Inferior parietal cortex (tissue), 1 donor: ENCODE data around the gene CXCR3.
A peak's percentile ranks its signal among the peaks of the same experiment; 100 is the strongest.

Experiments
- DNase-seq: peaks from one replicate; pipeline ENCODE4 v3.0.0-alpha.2; 2016; ENCODE audit errors: extremely low spot score

The CXCR3 gene

DNA sequence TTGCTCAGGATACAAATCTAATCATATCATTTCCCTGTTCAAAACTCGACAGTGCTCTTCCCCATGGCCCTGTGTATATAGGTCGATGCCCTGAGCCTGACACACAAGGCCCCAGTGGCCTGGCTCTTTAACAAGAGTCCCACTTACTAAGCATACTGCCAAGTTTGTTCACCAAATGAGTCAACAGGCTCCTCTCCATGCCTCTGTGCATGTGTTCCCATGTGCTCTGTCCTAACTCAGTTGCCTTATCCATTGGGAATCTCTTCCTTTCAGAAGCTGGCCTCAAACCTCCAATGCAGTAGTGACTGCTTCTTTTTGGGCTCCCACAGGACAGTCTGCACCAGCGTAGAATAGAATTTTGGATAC, 18.9 kb upstream of the CXCR3 start:
- no peak for DNase-seq

DNA sequence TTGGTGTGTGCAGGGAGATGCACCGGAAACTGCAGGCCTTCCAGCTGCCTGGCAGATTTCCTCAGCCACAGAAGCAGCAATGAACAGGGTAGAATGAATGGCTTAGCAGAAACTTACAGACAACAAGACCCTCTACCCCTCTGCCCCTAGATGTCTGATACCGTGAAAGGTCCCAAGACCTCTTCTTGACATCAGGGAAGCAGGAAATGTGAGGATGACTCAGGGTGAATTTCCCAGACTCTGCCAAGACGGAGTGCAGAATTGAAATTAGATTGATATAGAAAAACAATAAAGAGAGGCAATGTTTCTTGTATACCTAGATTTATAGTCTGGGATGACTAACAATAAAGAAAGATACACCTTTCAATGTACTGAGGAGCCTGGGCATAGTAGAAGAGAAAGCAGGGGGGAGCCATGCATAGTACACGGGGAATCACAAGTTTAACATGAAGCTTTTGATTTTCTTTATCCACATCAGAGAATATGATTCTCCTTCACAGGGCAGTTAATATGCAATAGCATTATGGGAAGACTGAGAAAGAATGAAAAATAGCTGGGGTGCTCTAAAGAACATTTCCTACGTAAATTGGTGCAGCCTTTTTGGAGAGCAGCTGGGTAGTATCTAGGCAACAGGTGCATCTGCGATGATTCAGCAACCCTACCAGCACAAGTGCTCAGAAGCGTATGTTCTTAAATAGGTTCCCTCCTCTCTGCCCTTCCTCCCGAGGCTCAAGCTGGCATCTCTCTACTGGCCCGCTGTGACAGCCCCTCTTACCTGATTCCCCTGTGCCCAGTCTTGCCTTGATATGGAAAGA, 18.3 kb upstream of the CXCR3 start:
- DNase-seq: no peak

DNA sequence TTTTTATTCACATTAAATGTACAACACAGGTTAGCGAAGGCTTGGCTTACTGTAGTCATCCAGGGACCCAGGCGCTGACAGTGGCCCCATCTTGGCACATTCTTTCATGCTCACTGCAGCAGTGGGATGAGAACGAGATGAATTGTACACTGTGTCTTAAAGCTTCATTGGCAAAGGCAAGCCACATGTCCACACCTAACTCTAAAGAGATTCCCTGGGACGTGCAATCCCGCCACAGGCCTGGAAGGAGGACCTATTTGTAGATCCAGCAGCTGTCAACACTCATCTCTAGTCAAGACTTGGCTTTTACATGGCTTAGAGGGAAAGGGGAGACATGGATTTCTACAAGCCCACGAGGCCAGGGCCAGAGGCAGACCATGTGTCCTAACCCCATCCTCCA, 16.1 kb upstream of the CXCR3 start:
- no peak for DNase-seq

DNA sequence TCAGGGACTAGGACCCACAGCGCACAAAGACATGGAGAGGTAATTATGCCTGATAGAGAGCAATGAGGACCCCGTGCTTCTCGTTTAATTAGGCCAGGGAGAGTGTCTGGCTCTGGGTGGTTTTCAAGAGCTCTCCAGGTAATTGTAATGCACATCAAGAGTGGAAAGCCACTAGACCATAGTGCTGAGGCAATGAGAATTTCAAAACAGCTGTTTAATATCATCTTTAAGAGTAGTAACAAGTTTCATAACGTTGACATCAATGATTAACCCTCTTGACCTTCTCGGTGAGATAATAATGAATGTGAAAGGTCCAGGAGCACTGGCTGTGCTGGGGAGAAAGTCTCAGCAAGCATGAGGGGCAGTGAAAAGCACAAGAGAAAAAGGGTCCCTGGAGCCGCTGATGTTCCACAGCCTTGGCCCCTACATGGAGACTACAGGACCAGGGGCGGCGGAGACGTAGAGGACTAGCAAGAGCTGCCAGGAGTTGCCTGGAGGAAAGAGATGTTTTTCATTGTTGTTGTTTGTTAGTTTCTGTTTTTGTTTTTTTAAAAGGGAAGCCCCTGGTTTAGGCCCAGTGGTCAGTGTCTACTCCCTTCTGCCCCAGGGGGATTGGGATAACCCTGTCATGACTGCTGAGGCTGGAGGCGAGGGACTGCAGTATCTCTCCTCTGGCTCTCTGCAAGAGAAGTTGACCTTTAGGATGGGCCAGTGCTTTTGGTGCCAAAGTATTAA, 14.8 kb upstream of the CXCR3 start:
- no peak for DNase-seq

DNA sequence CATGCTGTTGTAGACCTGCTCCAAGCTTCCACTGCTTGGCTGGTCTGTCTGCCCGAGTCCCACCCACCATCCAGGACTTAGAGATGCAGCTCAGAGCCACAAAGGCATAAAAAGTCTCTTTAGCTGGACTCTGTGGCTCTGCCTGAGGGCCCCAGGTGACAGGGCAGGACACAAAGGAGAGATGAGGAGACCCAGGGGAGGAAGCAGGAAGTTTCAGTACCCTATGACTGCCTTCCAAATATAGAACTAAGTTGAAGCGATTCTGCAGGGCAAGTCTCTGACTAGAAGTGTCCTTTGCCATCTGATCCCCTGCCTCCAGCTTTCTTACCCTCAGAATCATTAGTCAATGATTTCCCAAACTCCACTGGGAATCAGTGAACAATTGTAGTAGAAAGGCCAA, 11.2 kb upstream of the CXCR3 start:
- DNase-seq: no peak

DNA sequence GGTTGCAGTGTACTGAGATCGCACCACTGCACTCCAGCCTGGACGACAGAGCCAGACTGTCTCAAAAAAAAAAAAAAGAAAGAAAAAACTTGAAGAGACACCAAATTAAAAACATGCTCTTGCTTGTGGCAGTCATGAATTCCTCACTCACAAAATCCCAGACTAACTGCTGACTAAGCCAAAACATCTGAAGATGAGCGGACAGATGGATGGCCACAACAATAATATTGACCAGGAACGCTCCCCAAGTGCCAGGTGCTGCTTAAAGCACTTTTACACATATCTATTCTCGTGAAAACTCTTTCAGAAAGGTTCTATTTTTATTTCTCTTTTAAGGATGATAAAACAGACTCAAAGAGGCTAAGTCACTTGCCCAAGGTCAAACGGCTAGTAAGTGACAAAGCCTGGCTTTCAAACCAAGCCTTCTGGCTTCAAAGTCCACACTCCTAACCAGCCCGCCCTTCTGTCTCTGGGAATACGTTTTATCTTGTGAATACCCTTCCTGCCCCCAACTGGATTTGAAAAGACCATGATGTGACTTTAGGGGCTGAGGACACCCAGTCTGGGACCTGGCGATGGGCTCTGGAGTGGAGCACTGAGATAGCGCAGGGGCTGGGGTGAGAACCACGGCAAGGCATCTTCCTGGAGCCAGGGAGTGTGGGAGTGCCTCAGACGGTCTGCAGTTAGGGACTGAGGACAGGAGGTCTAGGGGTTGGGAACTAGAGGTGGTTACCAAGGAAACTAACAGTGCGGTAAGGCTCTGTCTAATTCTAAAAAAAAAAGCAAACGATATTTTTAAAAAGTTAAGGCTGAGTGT, 9.5 kb upstream of the CXCR3 start:
- DNase-seq: no peak

DNA sequence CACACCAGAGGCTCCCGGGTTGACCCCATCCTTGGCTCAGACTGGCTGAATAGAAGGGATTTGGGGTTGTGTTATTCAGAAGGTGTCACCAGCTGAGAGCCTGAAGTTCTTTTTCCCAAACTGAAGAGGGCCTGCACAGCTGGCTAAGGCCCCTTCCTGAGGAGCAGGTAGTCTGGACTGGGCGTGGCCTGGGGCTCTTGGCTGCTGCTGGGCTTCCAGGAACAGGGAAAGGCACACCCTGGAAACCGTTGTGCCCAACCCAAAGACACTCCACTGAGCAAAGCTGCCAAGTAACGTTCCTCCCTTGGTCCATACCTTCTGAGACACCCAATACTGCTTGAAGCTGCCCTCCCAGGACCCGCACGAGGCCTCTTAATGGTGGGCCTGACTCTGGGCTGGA, 8.3 kb upstream of the CXCR3 start:
- no peak for DNase-seq

DNA sequence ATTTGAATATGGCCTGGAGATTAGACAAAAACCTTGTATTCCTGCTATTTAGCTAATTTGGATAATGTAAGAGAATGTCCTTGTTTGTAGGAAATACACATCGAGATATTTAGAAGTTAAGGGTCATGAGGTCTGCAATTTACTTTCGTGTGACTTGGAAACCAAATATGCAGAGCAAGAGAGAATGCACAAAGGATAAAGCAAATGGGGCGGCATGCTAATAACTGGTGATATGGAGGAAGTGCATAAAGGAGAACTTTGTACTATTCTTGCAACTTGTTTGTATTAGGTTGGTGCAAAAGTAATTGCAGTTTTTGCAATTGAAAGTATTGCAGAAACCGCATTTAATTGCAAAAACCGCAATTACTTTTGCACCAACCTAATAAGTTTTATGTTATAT, 7.2 kb upstream of the CXCR3 start:
- DNase-seq: no peak

DNA sequence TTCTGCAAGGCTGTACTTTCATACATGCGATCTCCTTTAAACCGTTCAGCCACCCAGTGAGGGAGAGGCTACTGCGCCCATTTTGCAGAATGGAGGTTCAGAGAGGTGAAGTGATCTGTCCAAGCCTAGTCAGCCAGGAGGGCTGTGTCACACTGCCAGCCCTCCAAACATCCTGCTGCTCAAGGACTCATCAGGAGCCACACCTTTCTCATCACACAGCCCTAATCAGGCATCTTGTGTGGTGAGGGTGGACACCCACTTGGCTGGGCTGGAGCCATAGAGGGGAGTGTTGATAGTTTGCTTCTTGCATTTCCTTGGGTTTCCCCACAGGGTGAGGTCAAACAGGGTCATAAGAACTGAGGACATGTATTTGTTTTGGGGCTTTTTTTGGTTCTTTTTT, 5.4 kb upstream of the CXCR3 start:
- no peak for DNase-seq

DNA sequence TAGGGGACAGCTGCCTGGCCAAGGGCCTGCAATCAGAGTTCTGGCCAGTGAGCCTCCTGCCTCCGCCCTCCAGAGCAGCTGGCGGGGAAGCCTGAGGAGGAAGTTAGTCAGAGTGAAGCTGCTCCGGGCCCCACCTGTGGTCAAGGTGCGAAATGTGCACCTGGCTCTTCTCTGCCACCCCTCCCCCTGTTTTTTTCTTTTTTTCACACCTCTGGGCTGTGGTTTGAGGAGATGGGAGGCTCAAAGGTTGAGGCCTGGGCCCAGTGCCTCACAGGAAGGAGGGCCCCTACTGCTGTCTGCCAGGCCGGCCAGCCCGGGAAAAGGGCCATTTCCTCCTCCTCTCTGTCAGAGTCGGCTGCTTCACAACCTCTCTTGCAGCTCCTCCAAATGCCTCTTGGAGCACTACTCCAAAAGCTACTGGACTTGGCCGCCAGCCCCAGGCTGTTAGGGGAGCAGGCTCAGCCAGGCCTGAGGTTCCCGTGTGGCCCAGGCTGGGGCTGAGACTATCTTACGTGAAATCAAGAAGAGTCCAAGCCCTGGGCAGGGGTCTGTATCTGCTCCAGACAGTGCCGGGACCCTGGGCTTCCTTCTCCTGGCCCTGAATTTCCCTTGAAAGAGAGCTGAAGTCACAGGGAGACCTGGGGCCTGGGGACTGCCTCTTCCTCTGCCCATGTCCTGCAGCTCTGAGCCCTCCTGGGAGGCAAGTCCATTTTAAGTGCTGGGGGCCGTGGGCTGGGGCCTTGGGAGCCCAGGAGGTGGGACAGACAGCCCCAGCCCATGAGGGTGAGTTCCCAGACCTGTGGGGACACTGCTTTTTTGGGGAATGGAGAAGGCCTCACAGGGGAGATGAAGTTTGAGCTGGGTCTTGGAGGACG, 4.5 kb upstream of the CXCR3 start:
- peak; percentile 40 for DNase-seq

DNA sequence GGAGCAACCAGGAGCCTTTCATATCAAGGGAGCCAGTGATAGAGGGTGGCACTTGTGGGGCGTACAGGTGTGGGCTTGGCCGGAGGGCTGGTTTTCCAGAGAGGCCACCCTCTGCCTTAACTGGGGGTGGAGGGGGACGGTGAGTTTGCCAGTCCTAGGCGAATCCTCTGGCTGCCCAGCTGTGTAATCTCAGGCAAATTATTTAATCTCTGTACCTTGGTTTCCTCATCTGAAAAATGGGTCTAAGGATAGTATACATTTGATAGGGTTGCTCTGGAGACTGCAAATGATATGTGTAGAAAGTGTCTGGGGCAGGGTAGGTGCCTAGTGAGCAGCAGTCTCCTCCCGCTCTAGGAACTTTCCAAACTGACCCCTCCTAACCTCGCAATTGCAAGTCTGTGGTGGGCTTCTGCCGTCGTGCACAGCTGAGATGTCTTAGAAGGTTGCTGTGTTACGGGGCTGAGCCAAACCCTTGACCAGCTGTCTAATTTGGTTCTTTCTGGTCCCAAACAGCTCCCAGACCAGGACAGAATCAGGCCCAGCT, 3.8 kb upstream of the CXCR3 start:
- no peak for DNase-seq

DNA sequence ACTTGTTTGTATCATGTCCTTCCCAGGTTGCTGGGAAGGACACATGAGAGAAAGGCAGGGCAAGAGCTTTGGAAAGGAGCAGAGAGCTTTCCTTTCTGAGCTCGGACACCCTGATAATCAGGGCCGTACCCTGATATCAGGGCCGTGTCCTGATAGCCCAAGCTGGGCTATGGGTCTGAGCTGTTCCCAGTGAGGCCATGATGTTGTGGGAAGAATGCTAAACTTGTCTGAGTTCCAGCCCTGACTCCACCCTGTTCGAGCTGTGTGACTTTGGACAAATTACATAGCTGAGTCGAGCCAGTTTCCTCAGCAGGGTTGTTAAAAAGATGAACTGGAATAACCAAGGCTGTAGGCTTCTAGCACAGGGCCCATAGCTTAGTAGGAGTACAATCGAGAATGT, 3.3 kb upstream of the CXCR3 start:
- DNase-seq: no peak

DNA sequence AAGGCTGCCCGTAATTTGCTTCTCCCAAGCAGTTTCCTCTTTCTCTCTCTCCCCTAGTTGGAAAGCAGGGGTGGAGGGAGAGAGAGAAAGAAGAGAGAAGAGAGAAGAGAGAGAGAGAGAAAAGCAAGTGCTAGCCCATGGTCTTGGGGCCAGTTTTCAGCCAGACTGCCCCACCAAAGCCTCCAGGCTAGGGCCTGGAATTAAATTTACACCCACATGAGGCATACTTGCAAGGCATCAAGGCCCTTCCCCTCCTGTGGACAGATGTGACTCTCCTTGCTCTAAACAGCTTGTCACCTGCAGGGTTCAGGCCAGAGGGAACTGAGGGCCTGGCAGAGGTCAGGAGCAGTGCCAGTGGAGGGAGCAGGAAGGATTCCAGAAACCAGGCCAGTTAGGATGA, 1.7 kb upstream of the CXCR3 start:
- no peak for DNase-seq

DNA sequence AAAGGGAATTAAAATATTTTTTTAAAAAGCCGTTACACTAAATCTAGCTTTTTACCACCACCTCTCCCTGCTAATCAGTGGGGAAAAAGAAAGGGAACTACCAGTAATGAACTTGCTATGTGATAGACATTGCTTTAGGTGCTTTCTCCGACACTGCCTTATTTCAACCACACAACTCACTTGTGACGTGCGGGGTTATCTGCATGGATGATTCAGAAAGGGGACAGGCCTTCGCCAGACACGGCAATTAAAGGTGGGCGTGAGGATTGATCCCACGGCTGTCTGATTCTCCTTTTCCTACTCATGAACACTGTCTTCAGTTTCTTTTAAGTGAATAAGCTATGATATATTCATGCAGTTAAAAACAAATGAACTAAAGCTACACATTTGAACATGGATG, 882 bp upstream of the CXCR3 start:
- DNase-seq: no peak

DNA sequence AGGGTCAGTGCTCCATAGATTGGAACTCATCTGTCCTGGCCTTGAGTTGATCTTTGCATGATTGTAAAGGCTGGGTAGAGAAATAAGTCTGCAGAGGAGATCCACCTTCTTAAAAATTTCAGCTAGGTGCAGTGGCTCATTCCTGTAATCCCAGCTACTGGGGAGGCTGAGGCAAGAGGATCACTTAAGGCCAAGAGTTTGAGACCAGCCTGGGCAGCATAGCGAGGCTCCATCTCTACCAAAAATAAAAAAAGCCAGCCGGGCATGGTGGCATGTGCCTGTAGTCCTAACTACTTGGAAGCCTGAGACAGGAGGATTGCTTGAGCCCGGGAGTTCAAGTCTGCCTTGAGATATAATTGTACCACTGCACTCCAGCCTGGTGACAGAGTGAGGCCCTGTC, 476 bp upstream of the CXCR3 start:
- no peak for DNase-seq

DNA sequence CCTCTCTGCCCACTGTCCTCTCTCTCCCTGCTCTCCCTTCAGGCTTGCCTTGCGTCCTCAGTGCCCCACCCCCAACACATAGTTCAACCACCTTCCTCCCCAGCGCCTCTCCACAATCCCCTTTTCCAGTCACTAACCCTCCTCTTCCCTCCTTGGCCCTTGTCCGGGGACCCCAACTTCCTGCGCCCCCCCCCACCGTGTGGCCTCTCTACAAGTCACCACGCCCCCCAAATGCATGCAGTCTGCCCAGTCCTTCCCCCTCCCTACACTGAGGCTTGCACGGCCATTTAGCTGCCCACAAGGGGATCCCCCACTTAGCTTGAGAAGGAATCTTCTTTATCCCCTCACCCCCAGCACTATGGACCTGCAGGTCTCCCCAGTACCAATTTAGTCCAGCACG, 569 bp downstream of the CXCR3 start:
- no peak for DNase-seq

DNA sequence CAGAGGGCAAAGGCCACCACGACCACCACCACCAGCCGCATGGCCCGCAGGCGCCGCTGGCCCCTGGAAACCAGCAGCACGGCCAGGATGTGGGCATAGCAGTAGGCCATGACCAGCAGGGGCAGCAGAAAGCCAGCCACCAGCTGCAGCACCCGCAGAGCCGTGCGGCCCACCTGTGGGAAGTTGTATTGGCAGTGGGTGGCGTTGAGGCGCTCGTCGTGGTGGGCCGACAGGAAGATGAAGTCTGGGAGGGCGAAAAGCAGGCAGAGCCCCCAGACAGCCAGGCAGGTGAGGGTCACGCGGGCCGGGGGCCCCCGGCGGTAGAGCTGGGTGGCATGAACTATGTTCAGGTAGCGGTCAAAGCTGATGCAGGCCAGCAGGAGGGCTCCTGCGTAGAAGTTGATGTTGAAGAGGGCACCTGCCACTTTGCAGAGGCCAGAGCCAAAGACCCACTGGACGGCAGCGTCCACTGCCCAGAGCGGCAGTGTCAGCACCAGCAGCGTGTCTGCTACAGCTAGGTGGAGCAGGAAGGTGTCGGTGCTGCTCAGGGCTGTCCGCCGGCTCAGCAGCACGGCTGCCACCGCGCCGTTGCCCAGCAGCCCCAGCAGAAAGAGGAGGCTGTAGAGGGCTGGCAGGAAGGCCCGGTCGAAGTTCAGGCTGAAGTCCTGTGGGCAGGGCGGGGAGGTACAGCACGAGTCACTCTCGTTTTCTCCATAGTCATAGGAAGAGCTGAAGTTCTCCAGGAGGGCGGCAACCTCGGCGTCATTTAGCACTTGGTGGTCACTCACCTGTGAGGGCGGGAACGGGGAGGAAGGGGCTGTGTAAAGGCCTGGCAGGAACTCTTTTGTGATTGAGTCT, 1.4 kb downstream of the CXCR3 start:
- no peak for DNase-seq

DNA sequence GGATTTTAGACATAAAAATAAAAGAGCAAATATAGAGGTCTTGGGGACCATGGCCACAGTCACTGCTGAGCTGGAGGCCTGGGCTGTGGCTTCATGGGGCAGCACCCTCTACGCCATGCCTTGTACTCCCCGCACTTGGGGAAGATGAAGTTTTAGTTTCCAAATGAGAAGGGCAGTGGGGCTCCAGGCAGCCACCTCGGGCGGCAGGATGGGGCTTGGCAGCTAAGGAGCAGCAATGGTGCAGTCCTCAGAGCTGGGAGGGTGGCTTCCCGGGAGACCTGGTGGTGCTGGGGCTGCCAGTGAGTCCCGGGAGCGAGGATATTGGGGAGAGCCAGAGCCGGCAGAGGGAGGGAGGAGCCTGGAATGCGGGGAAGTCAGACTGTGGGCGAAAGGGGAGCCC, 2.4 kb downstream of the CXCR3 start:
- DNase-seq: no peak

DNA sequence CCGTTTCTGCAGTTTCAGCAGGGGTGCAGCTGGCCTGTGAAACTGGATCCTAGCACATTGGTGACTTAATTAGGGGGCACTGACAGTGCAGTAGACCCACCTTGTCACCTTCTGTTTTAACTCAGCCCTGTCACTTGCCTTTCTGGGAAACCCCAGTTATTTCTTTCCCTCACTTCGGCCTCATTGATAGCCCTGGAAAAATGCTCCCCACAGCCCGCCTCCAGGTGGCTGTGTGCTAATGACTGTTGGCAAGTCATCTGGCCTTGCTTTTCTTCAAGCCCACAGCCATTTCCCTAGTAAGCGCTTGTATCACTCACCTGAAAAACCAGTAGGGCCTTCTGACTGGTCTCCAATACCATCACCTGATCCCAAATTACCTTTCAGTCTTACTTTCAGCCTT, 3.3 kb downstream of the CXCR3 start:
- no peak for DNase-seq

DNA sequence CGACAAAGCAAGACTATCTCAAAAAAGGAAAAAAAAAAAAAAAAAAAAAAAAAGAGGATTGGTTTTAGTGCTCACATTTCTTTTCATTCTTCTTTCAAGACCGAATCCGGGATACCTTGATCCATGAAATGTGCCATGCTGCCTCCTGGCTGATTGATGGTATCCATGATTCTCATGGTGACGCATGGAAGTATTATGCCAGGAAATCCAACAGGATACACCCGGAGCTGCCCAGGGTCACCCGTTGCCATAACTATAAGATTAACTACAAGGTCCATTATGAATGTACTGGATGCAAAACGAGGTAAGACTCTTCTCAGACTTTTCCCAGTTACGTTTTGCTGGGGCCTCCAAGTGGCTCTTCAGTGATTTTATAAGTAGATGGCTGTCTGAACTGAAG, 6.1 kb downstream of the CXCR3 start:
- DNase-seq: no peak
